ENCODE measurements around the gene ATP13A3. TPM values are rescaled to one million over a fixed set of nuclear protein-coding genes. Genes with fewer than 3 reads are reported as not detected.

ATP13A3 gene
- total RNA-seq, 2 experiments from 2014 or later, result 79.5 to 84.5 TPM

DNA sequence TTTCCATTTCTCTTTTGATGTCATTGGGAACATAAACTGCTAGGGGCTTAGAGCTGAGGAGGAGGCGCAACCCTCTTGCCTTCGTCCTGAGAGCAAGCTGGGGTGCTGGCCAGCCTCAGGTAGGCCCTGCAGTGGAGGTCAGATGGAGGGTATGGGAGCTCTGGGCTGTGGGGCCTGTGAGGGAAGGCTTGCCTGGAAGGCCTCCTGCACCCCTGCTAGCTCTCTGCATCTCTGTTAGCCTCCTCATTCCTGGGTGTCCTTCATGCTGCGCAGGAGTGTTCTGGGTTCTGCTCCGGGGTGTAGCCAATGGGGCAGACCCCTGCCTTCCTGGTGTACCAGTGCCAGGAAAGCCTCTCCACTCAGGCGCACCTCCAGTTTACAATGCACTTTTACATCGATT is 99.5 kb downstream of the ATP13A3 start:
- Histone ChIP-seq H4K20me1 (ENCODE audit: insufficient read depth, low read length) (no peaks in the 10 kb centered on the region), H3K36me3 (ENCODE audit: insufficient read depth, low read length) (no peaks in the 10 kb centered on the region), H3K79me2 (ENCODE audit: insufficient read depth, low read depth, low read length) (no peaks in the 10 kb centered on the region), H3K9me3 (ENCODE audit: low read length) (peaks cover 13% of the 10 kb centered on the region), H3K4me1 (ENCODE audit: insufficient read depth, low read length, poor library complexity, severe bottlenecking) (no peaks in the 10 kb centered on the region), H3K4me2 (ENCODE audit: low read length) (no peak overlapping the region), H2AFZ (ENCODE audit: low read length) (no peak overlapping the region), H3K9me2 (ENCODE audit: insufficient read depth, low read length) (no peaks in the 10 kb centered on the region), H3K27ac (ENCODE audit: low read depth, low read length, poor library complexity, severe bottlenecking) (no peak overlapping the region), H3K4me3 (ENCODE audit: low read depth, low read length, poor library complexity, severe bottlenecking) (no peak overlapping the region)
- no TSS peak for BruUV-seq (replicated peaks)
- CTCF ChIA-PET (ENCODE audit: unreplicated experiment), result no interaction called here
- intact Hi-C loops (cut with micrococcal nuclease; ENCODE audit: unreplicated experiment), result no loop called here
- POLR2A ChIA-PET, result no interaction called here
- no peak for DNase-seq (ENCODE audit: low spot score)
- TF ChIP-seq, protein P1, sequence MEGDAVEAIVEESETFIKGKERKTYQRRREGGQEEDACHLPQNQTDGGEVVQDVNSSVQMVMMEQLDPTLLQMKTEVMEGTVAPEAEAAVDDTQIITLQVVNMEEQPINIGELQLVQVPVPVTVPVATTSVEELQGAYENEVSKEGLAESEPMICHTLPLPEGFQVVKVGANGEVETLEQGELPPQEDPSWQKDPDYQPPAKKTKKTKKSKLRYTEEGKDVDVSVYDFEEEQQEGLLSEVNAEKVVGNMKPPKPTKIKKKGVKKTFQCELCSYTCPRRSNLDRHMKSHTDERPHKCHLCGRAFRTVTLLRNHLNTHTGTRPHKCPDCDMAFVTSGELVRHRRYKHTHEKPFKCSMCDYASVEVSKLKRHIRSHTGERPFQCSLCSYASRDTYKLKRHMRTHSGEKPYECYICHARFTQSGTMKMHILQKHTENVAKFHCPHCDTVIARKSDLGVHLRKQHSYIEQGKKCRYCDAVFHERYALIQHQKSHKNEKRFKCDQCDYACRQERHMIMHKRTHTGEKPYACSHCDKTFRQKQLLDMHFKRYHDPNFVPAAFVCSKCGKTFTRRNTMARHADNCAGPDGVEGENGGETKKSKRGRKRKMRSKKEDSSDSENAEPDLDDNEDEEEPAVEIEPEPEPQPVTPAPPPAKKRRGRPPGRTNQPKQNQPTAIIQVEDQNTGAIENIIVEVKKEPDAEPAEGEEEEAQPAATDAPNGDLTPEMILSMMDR (conservative IDR thresholded peaks at IDR 0.05; ENCODE audit: low read length), result no peak
- TF ChIP-seq EZH2phosphoT487 (IDR thresholded peaks at IDR 0.05; ENCODE audit: borderline replicate concordance, low read depth, low read length), result no peak

DNA sequence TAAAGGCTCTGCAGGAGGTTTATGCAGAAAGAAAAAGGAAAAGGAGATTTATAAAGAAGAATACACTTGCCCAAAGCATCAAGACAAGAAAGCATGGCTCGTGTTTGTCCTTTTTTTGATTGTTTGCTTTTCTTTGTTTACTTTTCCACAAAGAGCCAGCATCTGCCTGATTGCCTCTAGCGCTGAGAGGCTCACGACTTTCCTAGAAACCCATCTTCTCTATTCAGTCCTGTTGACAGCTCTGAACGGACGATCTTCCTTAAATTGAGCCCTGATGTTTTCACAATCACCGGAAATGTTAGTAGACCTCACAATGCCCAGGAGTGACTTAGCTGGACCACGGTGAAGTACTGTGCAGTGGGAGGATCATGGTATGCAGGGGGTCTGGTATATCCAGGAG is 100.2 kb downstream of the ATP13A3 start:
- H3K4me3 ChIP-seq (ENCODE audit: low read depth, low read length, poor library complexity, severe bottlenecking), result no peak overlapping the region
- CTCF ChIA-PET (ENCODE audit: unreplicated experiment), result no interaction called here
- no peak overlapping the region for H3K4me2 ChIP-seq (ENCODE audit: low read length)
- H4K20me1 ChIP-seq (ENCODE audit: insufficient read depth, low read length), result no peaks in the 10 kb centered on the region
- no TSS peak for BruUV-seq (replicated peaks)
- DNase-seq (ENCODE audit: low spot score), result no peak
- TF ChIP-seq EZH2phosphoT487 (IDR thresholded peaks at IDR 0.05; ENCODE audit: borderline replicate concordance, low read depth, low read length), result no peak
- TF ChIP-seq, protein P1 (conservative IDR thresholded peaks at IDR 0.05; ENCODE audit: low read length), result no peak
- intact Hi-C loops (cut with micrococcal nuclease; ENCODE audit: unreplicated experiment), result no loop called here
- no peaks in the 10 kb centered on the region for H3K9me2 ChIP-seq (ENCODE audit: insufficient read depth, low read length)
- H2AFZ ChIP-seq (ENCODE audit: low read length), result no peak overlapping the region
- peaks cover 13% of the 10 kb centered on the region for H3K9me3 ChIP-seq (ENCODE audit: low read length)
- no peaks in the 10 kb centered on the region for H3K79me2 ChIP-seq (ENCODE audit: insufficient read depth, low read depth, low read length)
- POLR2A ChIA-PET, result no interaction called here
- H3K4me1 ChIP-seq (ENCODE audit: insufficient read depth, low read length, poor library complexity, severe bottlenecking), result no peaks in the 10 kb centered on the region
- H3K27ac ChIP-seq (ENCODE audit: low read depth, low read length, poor library complexity, severe bottlenecking), result no peak overlapping the region
- H3K36me3 ChIP-seq (ENCODE audit: insufficient read depth, low read length), result no peaks in the 10 kb centered on the region

DNA sequence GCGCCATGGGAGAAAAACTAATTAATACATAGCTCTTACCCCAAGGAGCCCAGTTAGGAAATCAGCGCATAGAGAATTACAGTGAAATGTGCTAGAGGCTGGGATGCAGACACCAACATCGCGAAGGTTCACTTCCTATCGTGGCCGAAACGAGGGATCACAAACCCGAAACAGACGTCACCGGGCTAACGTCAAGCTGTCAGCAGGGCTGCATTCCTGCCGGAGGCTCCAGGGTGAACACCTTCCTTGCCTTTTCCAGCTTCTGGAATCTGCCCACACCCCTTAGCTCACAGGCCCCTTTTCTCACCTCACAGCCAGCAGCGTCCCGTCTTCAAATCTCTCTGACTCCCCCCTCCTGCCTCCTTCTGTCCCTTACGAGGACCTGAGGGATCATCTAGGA is 100.7 kb downstream of the ATP13A3 start:
- BruUV-seq (replicated peaks), result no TSS peak
- H3K9me3 ChIP-seq (ENCODE audit: low read length), result peaks cover 7% of the 10 kb centered on the region
- no peaks in the 10 kb centered on the region for H4K20me1 ChIP-seq (ENCODE audit: insufficient read depth, low read length)
- DNase-seq (ENCODE audit: low spot score), result no peak
- H3K9me2 ChIP-seq (ENCODE audit: insufficient read depth, low read length), result no peaks in the 10 kb centered on the region
- intact Hi-C loops (cut with micrococcal nuclease; ENCODE audit: unreplicated experiment), result no loop called here
- no peaks in the 10 kb centered on the region for H3K36me3 ChIP-seq (ENCODE audit: insufficient read depth, low read length)
- TF ChIP-seq EZH2phosphoT487 (IDR thresholded peaks at IDR 0.05; ENCODE audit: borderline replicate concordance, low read depth, low read length), result no peak
- TF ChIP-seq, protein P1 (conservative IDR thresholded peaks at IDR 0.05; ENCODE audit: low read length), result no peak
- ChIA-PET POLR2A (no interaction called here), CTCF (ENCODE audit: unreplicated experiment) (no interaction called here)
- no peak overlapping the region for H3K27ac ChIP-seq (ENCODE audit: low read depth, low read length, poor library complexity, severe bottlenecking)
- no peak overlapping the region for H3K4me3 ChIP-seq (ENCODE audit: low read depth, low read length, poor library complexity, severe bottlenecking)
- no peaks in the 10 kb centered on the region for H3K4me1 ChIP-seq (ENCODE audit: insufficient read depth, low read length, poor library complexity, severe bottlenecking)
- no peak overlapping the region for H3K4me2 ChIP-seq (ENCODE audit: low read length)
- no peaks in the 10 kb centered on the region for H3K79me2 ChIP-seq (ENCODE audit: insufficient read depth, low read depth, low read length)
- no peak overlapping the region for H2AFZ ChIP-seq (ENCODE audit: low read length)
